Common myeloid progenitor, CD34-positive (primary cell): Measurements from ENCODE around the gene FMO2.

Experiments used
- CTCF ChIA-PET: fragments of 350-600 bp; sonication (Branson Sonifier 250); formaldehyde crosslinking; loops from one replicate; lab custom pipeline; 2021; ENCODE audit warnings: antibody characterized with exemption; lab: Charles Lee
- POLR2A ChIA-PET: fragments of 350-600 bp; sonication (Branson Sonifier 250); formaldehyde crosslinking; loops from one replicate; lab custom pipeline; 2021; ENCODE audit warnings: antibody characterized with exemption; lab: Charles Lee
- DNase-seq, 3 donors: peaks; one replicate each; pipeline versions ENCODE4 v3.0.0 to v3.0.0-alpha.2; 2013
- H3K27ac ChIP-seq, 2 experiments: 1 replicate in 1 of 2; 2 replicates in 1 of 2; pipeline ENCODE4 v1.7.0; 2013; ENCODE audit warnings: inconsistent platforms in 2 of 2, low read length in 2 of 2, mild to moderate bottlenecking in 2 of 2, low read depth in 1 of 2, moderate library complexity in 1 of 2; ENCODE audit not compliant: severe bottlenecking in 2 of 2, insufficient read depth in 1 of 2, poor library complexity in 1 of 2
- H3K27me3 ChIP-seq, 5 experiments: replicated peaks in 2 of 5; 1 replicate in 3 of 5; 2 replicates in 2 of 5; pipeline versions ENCODE4 v1.6.1 to v1.7.0; 2013; ENCODE audit warnings: low read length in 4 of 5, mild to moderate bottlenecking in 2 of 5, moderate library complexity in 2 of 5, inconsistent platforms in 1 of 5; ENCODE audit not compliant: insufficient read depth in 5 of 5, control insufficient read depth in 4 of 5
- H3K36me3 ChIP-seq, 4 experiments: 1 replicate in 2 of 4; 2 replicates in 2 of 4; pipeline versions ENCODE4 v1.6.1 to v1.7.0; 2013; ENCODE audit warnings: low read length in 3 of 4, control low read depth in 1 of 4, mild to moderate bottlenecking in 1 of 4; ENCODE audit not compliant: control insufficient read depth in 4 of 4, insufficient read depth in 4 of 4
- H3K4me1 ChIP-seq, 4 experiments: 1 replicate in 3 of 4; 2 replicates in 1 of 4; pipeline versions ENCODE4 v1.6.1 to v1.7.1; 2013; ENCODE audit warnings: low read length in 3 of 4, mild to moderate bottlenecking in 3 of 4, control low read depth in 1 of 4, inconsistent platforms in 1 of 4, moderate library complexity in 1 of 4; ENCODE audit not compliant: control insufficient read depth in 4 of 4, insufficient read depth in 4 of 4; ENCODE audit errors: control extremely low read depth in 1 of 4
- H3K4me3 ChIP-seq, 7 experiments: 1 replicate in 4 of 7; 2 replicates in 3 of 7; pipeline versions ENCODE4 v1.5.1 to v1.7.0; 2013; ENCODE audit warnings: mild to moderate bottlenecking in 7 of 7, low read length in 6 of 7, moderate library complexity in 6 of 7, inconsistent platforms in 2 of 7, low read depth in 2 of 7, control low read depth in 1 of 7; ENCODE audit not compliant: insufficient read depth in 4 of 7, control insufficient read depth in 1 of 7; ENCODE audit errors: extremely low read depth in 1 of 7
- H3K9me3 ChIP-seq, 5 experiments: 1 replicate in 4 of 5; 2 replicates in 1 of 5; pipeline versions ENCODE4 v1.6.1 to v1.7.1; 2013; ENCODE audit warnings: low read length in 4 of 5, mild to moderate bottlenecking in 2 of 5, inconsistent platforms in 1 of 5, low read depth in 1 of 5, moderate library complexity in 1 of 5; ENCODE audit not compliant: control insufficient read depth in 4 of 5, insufficient read depth in 2 of 5; ENCODE audit errors: control extremely low read depth in 1 of 5
- WGBS: methylation state at CpG from one replicate; pipeline ENCODE4 v1.1.5; 2013; ENCODE audit not compliant: insufficient coverage; 5-methylcytosine and 5-hydroxymethylcytosine counted together

The FMO2 gene

DNA sequence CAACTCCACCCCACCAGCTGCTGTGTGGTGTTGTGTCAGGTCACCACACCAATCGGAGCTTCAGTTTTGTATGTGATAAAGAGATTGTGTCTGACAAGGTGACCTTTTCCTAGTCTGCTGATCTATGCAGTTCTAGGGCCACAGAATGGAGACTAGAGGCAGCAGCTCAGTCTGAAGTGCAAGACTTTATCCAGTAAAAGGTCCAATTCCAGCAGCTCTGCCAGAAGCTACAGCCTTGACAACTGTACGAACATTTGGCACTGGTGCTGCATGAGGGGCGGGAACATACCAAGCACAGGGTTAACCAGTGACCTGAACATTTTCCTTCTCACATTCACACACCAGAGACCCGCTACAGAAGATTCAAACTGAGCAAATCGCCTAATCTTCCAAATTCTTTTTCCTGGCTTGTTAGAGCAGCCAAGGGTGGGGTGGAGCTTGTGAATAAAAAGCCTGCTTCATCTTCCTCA is 72.5 kb downstream of the FMO2 start:
- Histone ChIP-seq H3K4me1 (no peaks in the 10 kb centered on the region), H3K27ac (no peak overlapping the region), H3K27me3 (peaks cover 0 to 6% (median 0%) of the 10 kb centered on the region in 5 experiments), H3K9me3 (no peaks in the 10 kb centered on the region), H3K36me3 (no peaks in the 10 kb centered on the region), H3K4me3 (no peak overlapping the region)
- CTCF ChIA-PET, result interaction anchor here (1.8 kb wide), 1 partner anchor 11 kb away, joined by 7 read pairs; no protein-coding TSS in a partner anchor
- no peak for DNase-seq
- POLR2A ChIA-PET, result no interaction called here
- 100% methylated on average over 5 of the region's 5 CpGs for WGBS

- no peak for DNase-seq
- Histone ChIP-seq H3K9me3 (no peaks in the 10 kb centered on the region), H3K27ac (no peak overlapping the region), H3K4me1 (no peaks in the 10 kb centered on the region), H3K36me3 (no peaks in the 10 kb centered on the region), H3K4me3 (no peak overlapping the region), H3K27me3 (peaks cover 0 to 6% (median 0%) of the 10 kb centered on the region in 5 experiments)
- CTCF ChIA-PET, result interaction anchor here (1.5 kb wide), 1 partner anchor 12 kb away, joined by 4 read pairs; no protein-coding TSS in a partner anchor
- WGBS, result 100% methylated on average over 3 of the region's 3 CpGs
- POLR2A ChIA-PET, result no interaction called here
Observed at GRCh38 chr1:171258429-171258828, 73.3 kb downstream of the FMO2 start.

GRCh38 chr1:171258943-171259342 is 73.8 kb downstream of the FMO2 start:
- POLR2A ChIA-PET, result no interaction called here
- CTCF ChIA-PET, result interaction anchor here (1.5 kb wide), 1 partner anchor 13 kb away, joined by 4 read pairs; no protein-coding TSS in a partner anchor

More at GRCh38 chr1:171258943-171259342, 73.8 kb downstream of the FMO2 start:
- H3K4me3 ChIP-seq, result no peak overlapping the region
- H3K4me1 ChIP-seq, result no peaks in the 10 kb centered on the region
- no peaks in the 10 kb centered on the region for H3K9me3 ChIP-seq
- WGBS, result 95% methylated on average over 2 of the region's 2 CpGs
- no peak overlapping the region for H3K27ac ChIP-seq
- no peak for DNase-seq
- no peaks in the 10 kb centered on the region for H3K36me3 ChIP-seq
- peaks cover 0 to 6% (median 0%) of the 10 kb centered on the region in 5 experiments for H3K27me3 ChIP-seq
